Immature natural killer cell (primary cell): Measurements from ENCODE around the gene PPTC7. TPM values are rescaled to one million over a fixed set of nuclear protein-coding genes. Genes with fewer than 3 reads are reported as not detected.
"Not testable (repeated sequence)": the region's sequence is repeated elsewhere in the genome, so short reads cannot be mapped to it uniquely, and the experiment has no call there.

Source experiments
- DNase-seq, 3 donors: peaks; one replicate each; pipeline ENCODE4 v3.0.0; 2022; ENCODE audit warnings: mixed read lengths in 1 of 3
- H3K27ac Mint-ChIP-seq, 6 donors: one replicate each; pipeline ENCODE4 v1.8.0; 2020; ENCODE audit warnings: mixed read lengths in 6 of 6, mild to moderate bottlenecking in 5 of 6, inconsistent platforms in 4 of 6, moderate library complexity in 3 of 6
- H3K27me3 Mint-ChIP-seq, 3 donors: one replicate each; pipeline ENCODE4 v1.8.0; 2020 to 2021; ENCODE audit warnings: low read depth in 3 of 3, mild to moderate bottlenecking in 3 of 3, mixed read lengths in 3 of 3, moderate library complexity in 3 of 3, inconsistent platforms in 1 of 3
- H3K36me3 Mint-ChIP-seq, 3 donors: one replicate each; pipeline ENCODE4 v1.8.0; 2020; ENCODE audit warnings: mixed read lengths in 3 of 3, inconsistent platforms in 2 of 3, mild to moderate bottlenecking in 2 of 3
- H3K4me1 Mint-ChIP-seq, 2 donors: one replicate each; pipeline ENCODE4 v1.8.0; 2020; ENCODE audit warnings: inconsistent platforms in 2 of 2, mild to moderate bottlenecking in 2 of 2, mixed read lengths in 2 of 2, moderate library complexity in 1 of 2
- H3K4me3 Mint-ChIP-seq, 5 donors: one replicate each; pipeline ENCODE4 v1.8.0; 2020; ENCODE audit warnings: mild to moderate bottlenecking in 5 of 5, mixed read lengths in 5 of 5, inconsistent platforms in 3 of 5, moderate library complexity in 3 of 5
- H3K9me3 Mint-ChIP-seq, 6 donors: one replicate each; pipeline ENCODE4 v1.8.0; 2020; ENCODE audit warnings: mild to moderate bottlenecking in 6 of 6, mixed read lengths in 6 of 6, inconsistent platforms in 4 of 6, moderate library complexity in 3 of 6
- polyA plus RNA-seq, 3 donors: library from polyadenylated mRNA; unstranded; fragments of 300-500 nt; fragmentation: Illumina TruSeq; gene quantifications; one replicate each; pipeline ENCODE4 v1.2.3, GENCODE V29; 2021

Gene PPTC7
- polyA plus RNA-seq, 3 donors from 2014 or later: 7.8 to 11.5 (median 9.3) TPM

DNA sequence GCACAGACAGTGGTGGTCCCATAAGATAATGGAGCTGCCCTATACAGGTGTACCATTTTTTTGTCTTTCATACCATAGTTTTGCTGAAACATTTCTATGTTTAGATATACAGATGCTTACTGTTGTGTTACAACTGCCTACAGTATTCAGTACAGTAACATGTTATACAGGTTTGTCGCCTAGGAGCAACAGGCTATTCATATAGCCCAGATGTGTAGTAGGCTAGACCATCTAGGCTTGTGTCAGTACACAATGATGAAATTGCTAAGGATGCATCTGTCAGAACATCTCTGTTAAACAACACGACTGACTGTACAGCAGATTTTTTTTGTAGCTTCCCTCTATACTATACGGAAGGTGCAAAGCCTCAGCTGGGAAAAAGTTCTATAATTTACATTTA lies 50.5 kb downstream of the PPTC7 start:
- Mint-ChIP-seq H3K4me3 (no peak overlapping the region), H3K36me3 (peaks cover 4 to 20% (median 5%) of the 10 kb centered on the region in 3 donors), H3K27ac (no peak overlapping the region), H3K27me3 (no peaks in the 10 kb centered on the region), H3K9me3 (no peaks in the 10 kb centered on the region), H3K4me1 (peaks cover 0 to 23% of the 10 kb centered on the region in 2 donors)
- DNase-seq: no peak

DNA sequence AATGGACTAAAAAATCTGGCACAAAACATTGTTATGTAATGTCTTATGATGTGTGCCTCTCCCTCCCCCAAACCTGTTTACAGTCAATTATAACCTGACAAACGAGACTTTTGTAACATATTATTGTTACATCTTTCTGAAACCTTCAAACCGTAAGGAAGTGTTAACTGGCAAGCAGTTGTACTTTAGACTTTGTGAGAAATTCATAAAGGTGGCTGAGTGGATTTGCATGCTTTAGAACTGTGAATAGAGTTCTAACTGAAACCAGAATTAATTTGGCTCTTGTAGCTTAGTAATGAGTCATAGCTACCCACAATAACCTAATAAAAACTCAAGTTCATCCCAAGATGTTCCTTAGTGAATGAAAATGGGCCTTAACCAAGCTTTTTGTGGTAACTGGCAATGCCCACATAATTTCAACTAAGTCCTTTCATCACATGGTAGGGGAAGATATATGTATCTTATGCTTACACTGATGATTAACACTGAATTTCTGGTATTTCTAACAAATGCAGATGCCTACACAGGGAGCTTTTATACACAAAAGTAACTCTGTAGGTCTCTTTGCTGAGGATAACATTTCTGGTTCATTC lies 51.3 kb downstream of the PPTC7 start:
- H3K27me3 Mint-ChIP-seq: no peaks in the 10 kb centered on the region
- DNase-seq: no peak
- H3K9me3 Mint-ChIP-seq: no peaks in the 10 kb centered on the region
- H3K27ac Mint-ChIP-seq: peak overlapping the region in 4 of 6 donors; percentile 2 to 68 (median 56)
- no peak overlapping the region for H3K4me3 Mint-ChIP-seq
- peaks cover 0 to 23% of the 10 kb centered on the region in 2 donors for H3K4me1 Mint-ChIP-seq
- peaks cover 4 to 15% (median 4%) of the 10 kb centered on the region in 3 donors for H3K36me3 Mint-ChIP-seq

DNA sequence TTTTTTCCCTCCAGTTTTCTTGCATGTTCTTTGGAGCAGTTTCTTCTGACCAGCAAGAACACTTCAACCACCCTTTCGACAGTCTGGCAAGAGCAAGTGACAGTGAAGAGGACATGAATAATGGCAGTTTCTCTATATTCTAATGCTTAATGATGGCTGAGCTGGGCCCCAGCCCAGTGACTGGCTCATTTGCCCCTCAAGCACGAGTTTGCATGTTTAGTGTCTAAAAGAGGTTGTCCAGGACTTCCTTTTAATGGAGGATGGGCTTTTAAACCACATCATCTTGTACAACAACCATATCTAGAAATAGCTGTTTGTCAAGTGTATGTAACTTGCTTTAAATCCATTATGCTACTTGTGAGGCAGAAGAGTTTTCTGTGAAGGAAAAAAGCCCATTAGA lies 52.6 kb downstream of the PPTC7 start:
- Mint-ChIP-seq H3K4me1 (peaks cover 0 to 18% of the 10 kb centered on the region in 2 donors), H3K4me3 (no peak overlapping the region), H3K36me3 (peaks cover 0 to 8% (median 4%) of the 10 kb centered on the region in 3 donors), H3K27me3 (no peaks in the 10 kb centered on the region), H3K27ac (peak overlapping the region in 2 of 6 donors; percentile 45 to 55), H3K9me3 (no peaks in the 10 kb centered on the region)
- DNase-seq: no peak

DNA sequence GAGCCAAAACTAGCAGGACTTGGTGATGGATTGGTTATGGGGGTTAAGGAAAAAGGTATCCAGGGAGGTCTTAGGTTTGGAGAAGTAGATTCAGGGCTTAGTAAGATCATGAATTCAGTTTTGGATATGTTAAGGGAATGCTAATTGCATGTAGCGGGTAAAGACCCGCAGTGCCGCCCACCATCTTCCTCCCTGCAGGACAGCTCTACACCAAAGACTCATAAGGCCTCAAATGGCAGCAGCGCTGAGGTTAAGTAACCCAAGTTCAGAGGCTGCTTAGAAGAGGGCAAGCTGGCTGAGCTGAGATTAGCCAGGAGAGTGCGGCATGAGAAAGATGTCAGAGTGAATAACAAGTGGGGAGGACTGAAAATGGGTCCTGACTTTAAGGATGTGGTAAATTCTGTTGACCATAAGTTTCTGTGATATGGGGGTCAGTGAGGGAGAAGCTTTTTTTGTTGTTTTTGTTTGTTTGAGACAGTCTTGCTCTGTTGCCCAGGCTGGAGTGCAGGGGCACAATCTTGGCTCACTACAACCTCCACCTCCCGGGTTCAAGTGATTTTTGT lies 54.8 kb downstream of the PPTC7 start:
- peak overlapping the region in 3 of 6 donors; percentile 2 to 56 (median 31) for H3K27ac Mint-ChIP-seq
- no peak for DNase-seq
- peaks cover 0 to 12% of the 10 kb centered on the region in 2 donors for H3K4me1 Mint-ChIP-seq
- peaks cover 0 to 5% (median 4%) of the 10 kb centered on the region in 3 donors for H3K36me3 Mint-ChIP-seq
- H3K9me3 Mint-ChIP-seq: no peaks in the 10 kb centered on the region
- no peaks in the 10 kb centered on the region for H3K27me3 Mint-ChIP-seq
- no peak overlapping the region for H3K4me3 Mint-ChIP-seq

DNA sequence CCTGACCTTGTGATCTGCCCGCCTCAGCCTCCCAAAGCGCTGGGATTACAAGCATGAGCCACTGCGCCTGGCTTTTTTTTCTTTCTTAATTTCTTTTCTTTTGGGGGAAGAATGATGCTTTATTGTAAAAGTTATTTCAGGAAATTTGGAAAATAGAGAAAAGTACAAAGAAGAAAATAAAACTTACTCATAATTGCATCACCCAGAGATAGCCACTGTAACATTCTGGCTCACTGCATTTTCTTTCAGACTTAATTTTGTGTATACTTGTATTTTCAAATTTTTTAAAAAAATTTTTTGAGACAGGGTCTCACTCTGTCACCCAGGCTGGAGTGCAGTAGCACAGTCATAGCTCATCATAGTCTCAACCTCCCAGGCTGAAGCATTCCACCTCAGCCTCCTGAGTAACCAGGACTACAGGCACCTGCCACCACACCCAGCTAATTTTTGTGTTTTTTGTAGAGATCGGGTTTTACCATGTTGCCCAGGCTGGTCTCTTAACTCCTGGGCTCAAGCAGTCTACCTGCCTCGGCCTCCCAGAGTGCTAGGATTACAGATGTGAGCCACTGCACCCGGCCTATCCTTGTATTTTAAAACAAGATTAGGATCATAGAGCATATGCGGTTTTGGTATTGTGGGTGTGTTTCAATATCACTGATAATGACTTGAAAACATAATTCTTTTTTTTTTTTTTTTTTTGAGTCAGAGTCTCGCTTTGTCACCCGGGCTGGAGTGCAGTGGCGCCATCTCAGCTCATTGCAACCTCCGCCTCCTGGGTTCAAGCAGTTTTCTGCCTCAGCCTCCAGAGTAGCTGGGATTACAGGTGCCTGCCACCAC lies 62.0 kb downstream of the PPTC7 start:
- not testable (repeated sequence) for H3K27ac Mint-ChIP-seq, H3K9me3 Mint-ChIP-seq, H3K4me3 Mint-ChIP-seq, H3K4me1 Mint-ChIP-seq, H3K36me3 Mint-ChIP-seq, H3K27me3 Mint-ChIP-seq, DNase-seq

DNA sequence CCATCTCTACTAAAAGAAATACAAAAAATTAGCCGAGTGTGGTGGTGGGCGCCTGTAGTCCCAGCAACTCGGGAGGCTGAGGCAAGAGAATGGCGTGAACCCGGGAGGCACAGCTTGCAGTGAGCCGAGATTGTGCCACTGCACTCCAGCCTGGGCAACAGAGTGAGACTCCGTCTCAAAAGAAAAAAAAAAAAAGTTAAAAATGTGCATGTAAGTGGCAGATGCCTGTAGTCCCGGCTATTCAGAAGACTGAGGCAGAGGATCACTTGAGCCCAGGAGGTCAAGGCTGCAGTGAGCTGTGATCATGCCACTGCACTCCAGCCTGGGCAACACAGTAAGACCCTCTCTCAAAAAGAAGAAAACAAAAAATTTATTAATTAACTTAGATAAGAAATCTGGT lies 65.1 kb downstream of the PPTC7 start:
- DNase-seq, H3K27me3 Mint-ChIP-seq, H3K27ac Mint-ChIP-seq, H3K4me1 Mint-ChIP-seq, H3K36me3 Mint-ChIP-seq, H3K9me3 Mint-ChIP-seq, H3K4me3 Mint-ChIP-seq: not testable (repeated sequence)

DNA sequence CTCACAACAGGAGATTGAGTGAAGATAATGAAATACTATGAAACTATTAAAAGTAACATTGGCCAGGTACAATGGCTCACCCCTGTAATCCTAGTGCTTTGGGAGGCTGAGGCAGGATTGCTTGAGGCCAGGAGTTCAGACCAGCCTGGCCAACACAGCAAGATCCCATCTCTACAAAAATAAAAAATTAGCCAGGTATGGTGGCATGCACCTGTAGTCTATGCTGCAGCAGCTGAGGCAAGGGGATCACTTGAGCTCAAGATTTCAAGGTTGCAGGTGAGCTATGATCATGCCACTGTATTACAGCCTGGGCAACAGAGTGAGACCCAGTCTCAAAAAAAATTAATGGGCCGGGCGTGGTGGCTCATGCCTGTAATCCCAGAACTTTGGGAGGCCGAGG lies 66.1 kb downstream of the PPTC7 start:
- Mint-ChIP-seq H3K27me3 (peaks cover 0 to 2% (median 0%) of the 10 kb centered on the region in 3 donors), H3K4me1 (no peaks in the 10 kb centered on the region), H3K36me3 (no peaks in the 10 kb centered on the region), H3K4me3 (no peak overlapping the region), H3K27ac (no peak overlapping the region), H3K9me3 (no peaks in the 10 kb centered on the region)
- no peak for DNase-seq

DNA sequence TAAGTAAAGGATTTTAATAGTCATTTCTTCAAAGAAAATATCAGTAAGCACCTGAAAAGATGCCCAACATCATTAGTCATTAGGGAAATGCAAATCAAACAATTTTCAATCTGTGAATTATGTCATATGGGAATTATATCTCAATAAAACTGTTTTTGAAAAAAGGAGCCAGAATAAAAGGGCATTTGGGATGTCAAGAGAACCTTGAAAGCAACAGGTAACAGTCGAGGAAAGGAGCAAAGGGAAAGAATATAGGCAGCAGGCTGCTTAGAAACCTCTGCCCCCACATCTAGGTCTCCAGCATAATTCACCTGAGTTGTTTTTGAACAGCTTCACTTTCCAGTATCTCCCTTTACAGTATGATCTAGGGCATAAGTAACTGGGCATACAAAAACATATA lies 68.8 kb downstream of the PPTC7 start:
- no peak overlapping the region for H3K27ac Mint-ChIP-seq

DNA sequence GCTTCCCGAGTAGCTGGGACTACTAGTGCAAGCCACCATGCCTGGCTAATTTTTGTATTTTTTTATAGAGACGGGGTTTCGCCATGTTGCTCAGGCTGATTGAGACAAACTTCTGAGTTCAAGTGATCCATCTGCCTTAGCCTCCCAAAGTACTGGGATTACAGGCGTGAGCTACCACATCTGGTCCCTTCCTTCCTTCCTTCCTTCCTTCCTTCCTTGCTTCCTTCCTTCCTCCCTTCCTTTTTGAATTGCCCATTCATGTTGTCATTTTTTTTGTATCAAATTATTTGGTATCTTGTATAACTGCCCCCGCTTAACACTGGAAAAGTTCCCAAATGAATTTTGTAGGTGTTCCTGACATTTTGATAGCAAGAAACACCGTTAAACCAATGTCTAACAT lies 69.3 kb downstream of the PPTC7 start:
- Mint-ChIP-seq H3K36me3 (no peaks in the 10 kb centered on the region), H3K27me3 (peaks cover 0 to 2% (median 0%) of the 10 kb centered on the region in 3 donors), H3K27ac (no peak overlapping the region), H3K4me3 (no peak overlapping the region), H3K4me1 (no peaks in the 10 kb centered on the region), H3K9me3 (no peaks in the 10 kb centered on the region)
- no peak for DNase-seq

More for the DNA sequence above, 68.8 kb downstream of the PPTC7 start:
- Mint-ChIP-seq H3K4me1 (no peaks in the 10 kb centered on the region), H3K9me3 (no peaks in the 10 kb centered on the region), H3K27me3 (peaks cover 0 to 2% (median 0%) of the 10 kb centered on the region in 3 donors), H3K4me3 (no peak overlapping the region), H3K36me3 (no peaks in the 10 kb centered on the region)
- no peak for DNase-seq

DNA sequence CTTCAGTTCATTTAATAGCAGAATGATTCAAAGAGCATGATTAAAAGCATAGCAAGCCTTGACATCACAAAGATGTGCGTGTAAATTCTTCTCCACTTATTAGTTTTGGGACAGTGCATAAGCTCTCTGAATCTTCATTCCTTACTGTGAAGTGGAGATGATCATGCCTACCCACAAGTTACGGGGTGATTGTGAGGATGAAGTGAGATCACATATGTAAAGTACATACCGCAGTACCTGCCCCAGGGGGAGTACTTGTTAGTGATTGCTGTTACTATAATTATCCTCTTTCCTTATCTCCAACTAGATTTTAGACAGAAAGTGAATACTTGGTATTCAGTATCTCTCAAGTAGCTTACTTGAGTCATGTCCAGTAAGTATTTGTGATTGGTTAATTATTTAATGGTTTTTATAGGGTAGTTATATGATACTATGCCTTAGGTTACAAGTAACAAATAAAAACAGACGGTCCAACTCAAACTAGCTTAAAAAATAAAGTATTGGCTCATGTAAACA lies 75.0 kb downstream of the PPTC7 start:
- H3K4me3 Mint-ChIP-seq: no peak overlapping the region
- no peaks in the 10 kb centered on the region for H3K36me3 Mint-ChIP-seq
- H3K4me1 Mint-ChIP-seq: peaks cover 2 to 4% of the 10 kb centered on the region in 2 donors
- no peaks in the 10 kb centered on the region for H3K9me3 Mint-ChIP-seq
- no peaks in the 10 kb centered on the region for H3K27me3 Mint-ChIP-seq
- DNase-seq: no peak
- no peak overlapping the region for H3K27ac Mint-ChIP-seq

DNA sequence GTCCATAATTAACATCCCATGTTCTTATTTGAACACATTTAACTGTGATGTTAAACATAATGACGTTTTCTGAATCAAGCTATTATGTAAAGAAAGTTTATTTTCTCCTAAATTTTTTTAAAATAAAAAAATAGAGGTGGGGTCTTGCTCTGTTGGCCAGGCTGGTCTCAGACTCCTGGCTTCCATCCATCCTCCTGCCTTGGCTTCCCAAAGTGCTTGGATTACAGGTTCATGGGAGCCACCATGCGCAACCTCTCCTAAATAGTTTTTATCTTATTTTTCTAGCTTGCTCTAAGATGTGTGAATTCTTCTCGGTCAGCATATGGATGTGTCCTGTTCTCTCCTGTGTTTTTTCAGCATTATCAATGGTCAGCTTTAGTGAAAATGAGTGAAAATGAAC lies 77.8 kb downstream of the PPTC7 start:
- DNase-seq: no peak
- no peak overlapping the region for H3K4me3 Mint-ChIP-seq
- peaks cover 11 to 14% (median 14%) of the 10 kb centered on the region in 3 donors for H3K27me3 Mint-ChIP-seq
- peaks cover 25 to 30% of the 10 kb centered on the region in 2 donors for H3K4me1 Mint-ChIP-seq
- H3K27ac Mint-ChIP-seq: no peak overlapping the region
- no peaks in the 10 kb centered on the region for H3K9me3 Mint-ChIP-seq
- no peaks in the 10 kb centered on the region for H3K36me3 Mint-ChIP-seq

DNA sequence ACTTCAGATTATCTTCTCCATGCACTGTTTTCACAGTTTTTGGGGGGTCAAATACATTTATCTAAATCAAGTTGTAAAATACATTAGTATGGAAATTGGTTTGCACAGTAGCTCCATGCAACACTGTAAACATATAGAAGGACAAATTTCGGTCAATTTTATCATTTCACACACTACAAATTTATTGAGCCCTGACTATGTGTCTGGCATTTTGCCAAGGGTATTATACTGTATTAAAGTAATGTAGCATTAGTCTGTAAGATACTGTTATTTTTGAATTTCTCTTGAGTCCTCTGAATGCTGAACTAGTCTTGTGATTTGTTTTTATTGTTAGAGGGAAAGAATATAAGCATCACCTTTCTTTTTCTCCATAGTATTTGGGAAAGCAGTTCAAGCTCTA lies 79.7 kb downstream of the PPTC7 start:
- DNase-seq: no peak
- Mint-ChIP-seq H3K9me3 (no peaks in the 10 kb centered on the region), H3K4me3 (peak overlapping the region in 4 of 5 donors; percentile 50 to 72 (median 56)), H3K27ac (peak overlapping the region in 2 of 6 donors; percentile 40 to 72), H3K27me3 (peaks cover 11 to 14% (median 14%) of the 10 kb centered on the region in 3 donors), H3K4me1 (peaks cover 36 to 45% of the 10 kb centered on the region in 2 donors), H3K36me3 (no peaks in the 10 kb centered on the region)

DNA sequence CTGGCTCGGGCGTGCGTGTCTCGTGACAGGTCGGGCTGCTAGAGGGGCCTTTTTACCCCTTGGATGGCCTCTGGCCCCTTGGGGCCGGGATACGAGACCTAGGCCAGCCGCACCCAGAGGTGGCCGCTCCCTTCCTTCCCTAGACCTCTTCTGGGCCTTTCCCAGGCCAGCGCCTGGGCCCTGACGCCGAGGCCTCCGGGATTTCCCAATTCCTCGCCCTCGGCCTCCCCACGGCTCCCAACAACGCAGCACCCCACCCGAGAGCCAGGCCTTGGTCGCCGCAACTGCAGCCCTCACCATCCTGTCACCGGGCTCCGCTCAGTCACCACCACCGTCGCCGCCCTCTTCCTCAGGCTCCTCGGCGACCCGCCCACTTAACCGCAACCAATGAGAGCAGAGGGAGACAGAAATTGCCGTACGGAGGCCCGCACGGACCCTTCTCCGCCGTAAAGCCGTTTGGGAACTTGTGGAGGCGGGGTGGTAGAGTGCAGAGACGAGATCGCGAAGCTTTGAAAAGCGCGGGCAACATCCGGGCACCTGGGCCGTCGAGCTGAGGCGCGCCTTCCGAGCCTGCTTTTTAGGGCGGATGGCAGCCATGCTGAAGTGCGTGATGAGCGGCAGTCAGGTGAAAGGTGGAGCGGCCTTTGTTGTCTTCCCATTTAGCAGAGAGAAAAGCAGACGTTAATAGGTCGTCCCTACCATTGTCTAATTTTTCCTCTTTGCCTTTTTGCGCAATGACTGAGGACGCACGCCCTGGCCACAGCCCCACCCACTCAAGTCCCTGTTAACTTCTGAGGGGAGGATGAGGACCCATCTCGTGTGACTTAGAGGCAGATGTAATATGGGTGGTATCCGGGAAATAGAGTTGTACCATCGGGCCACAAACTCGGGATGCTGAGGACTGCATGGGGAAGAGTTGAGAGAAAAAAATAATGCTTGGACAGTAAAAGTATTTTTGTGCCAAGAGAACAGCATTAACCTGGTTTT lies 81.1 kb downstream of the PPTC7 start, which contains the start of the genes RAD9B and VPS29:
TSS of gene RAD9B (plus strand) at position 580 of the 987 bp plus-strand sequence. CDS start at position 587, 7 bp downstream.
TSS of gene VPS29 (minus strand) at position 360 of the 987 bp plus-strand sequence. CDS start at position 300, 60 bp downstream.
- peak; percentile 99 to 100 (median 99) for DNase-seq
- peaks cover 36 to 45% of the 10 kb centered on the region in 2 donors for H3K4me1 Mint-ChIP-seq
- H3K27me3 Mint-ChIP-seq: peaks cover 13 to 14% (median 14%) of the 10 kb centered on the region in 3 donors
- peak within 1 kb of the TSS; percentile 90 to 99 (median 96) for H3K27ac Mint-ChIP-seq
- H3K36me3 Mint-ChIP-seq: no peaks in the 10 kb centered on the region
- H3K9me3 Mint-ChIP-seq: no peaks in the 10 kb centered on the region
- H3K4me3 Mint-ChIP-seq: peak within 1 kb of the TSS; percentile 93 to 98 (median 98)
